ENCODE data around the gene TMSB15C.
A peak's percentile ranks its signal among the peaks of the same experiment; 100 is the strongest.

DNA sequence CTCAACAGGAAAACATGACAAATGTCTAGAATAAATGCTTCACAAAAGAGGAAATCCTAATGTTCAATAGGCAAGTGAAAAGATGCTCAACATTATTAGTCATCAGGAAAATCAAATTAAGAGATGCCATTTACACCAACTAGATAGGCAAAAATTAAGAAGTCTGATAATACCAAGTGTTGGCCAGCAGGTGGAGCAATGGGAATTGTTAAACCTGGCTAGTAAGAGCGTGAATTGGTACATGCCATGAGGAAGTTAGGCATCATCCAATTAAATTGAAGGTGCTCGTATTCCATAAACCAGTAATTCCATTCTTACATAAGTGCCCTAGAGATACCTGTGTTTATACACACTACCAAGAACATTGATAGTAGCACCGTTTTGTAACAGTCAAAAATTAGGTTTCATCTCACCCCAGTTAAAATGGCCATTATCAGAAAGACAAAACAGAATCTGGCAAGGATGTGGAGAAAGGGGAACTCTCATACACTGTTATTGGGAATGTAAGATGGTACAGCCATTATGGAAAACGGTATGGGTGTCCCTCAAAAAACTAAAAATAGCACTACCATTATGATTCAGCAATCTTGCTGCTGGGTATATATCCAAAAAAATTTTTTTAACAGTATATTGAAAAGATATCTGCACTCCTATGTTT is 22.2 kb upstream of the TMSB15C start:
- TF ChIP-seq EP300 (IDR thresholded peaks at IDR 0.05): no peak
- TF ChIP-seq, protein P1, sequence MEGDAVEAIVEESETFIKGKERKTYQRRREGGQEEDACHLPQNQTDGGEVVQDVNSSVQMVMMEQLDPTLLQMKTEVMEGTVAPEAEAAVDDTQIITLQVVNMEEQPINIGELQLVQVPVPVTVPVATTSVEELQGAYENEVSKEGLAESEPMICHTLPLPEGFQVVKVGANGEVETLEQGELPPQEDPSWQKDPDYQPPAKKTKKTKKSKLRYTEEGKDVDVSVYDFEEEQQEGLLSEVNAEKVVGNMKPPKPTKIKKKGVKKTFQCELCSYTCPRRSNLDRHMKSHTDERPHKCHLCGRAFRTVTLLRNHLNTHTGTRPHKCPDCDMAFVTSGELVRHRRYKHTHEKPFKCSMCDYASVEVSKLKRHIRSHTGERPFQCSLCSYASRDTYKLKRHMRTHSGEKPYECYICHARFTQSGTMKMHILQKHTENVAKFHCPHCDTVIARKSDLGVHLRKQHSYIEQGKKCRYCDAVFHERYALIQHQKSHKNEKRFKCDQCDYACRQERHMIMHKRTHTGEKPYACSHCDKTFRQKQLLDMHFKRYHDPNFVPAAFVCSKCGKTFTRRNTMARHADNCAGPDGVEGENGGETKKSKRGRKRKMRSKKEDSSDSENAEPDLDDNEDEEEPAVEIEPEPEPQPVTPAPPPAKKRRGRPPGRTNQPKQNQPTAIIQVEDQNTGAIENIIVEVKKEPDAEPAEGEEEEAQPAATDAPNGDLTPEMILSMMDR (IDR thresholded peaks at IDR 0.05): peak; percentile 21 to 72 (median 64)
- TF ChIP-seq POLR2A (IDR thresholded peaks at IDR 0.05): no peak
- no peak for TF ChIP-seq POLR2AphosphoS5 (IDR thresholded peaks at IDR 0.05)

Data from gastroesophageal sphincter (tissue), 3 donors.